Mesenchymal stem cell (in vitro differentiated cells and primary cell): ENCODE results near the gene KATNB1.

Experiments used
- DNase-seq: peaks from one replicate; pipeline ENCODE4 v3.0.0-alpha.2; 2013
- H2AFZ ChIP-seq: one replicate; pipeline ENCODE4 v1.6.1; 2013; ENCODE audit warnings: low read depth, mild to moderate bottlenecking, control low read depth, inconsistent platforms, low read length, moderate library complexity
- H2AK5ac ChIP-seq: 2 replicates; pipeline ENCODE4 v1.6.1; 2013; ENCODE audit warnings: low read length, moderate library complexity, mild to moderate bottlenecking, inconsistent platforms; ENCODE audit not compliant: severe bottlenecking
- H2BK120ac ChIP-seq: one replicate; pipeline ENCODE4 v1.6.1; 2013; ENCODE audit warnings: low read depth, mild to moderate bottlenecking, inconsistent platforms, low read length, moderate library complexity
- H2BK12ac ChIP-seq, 2 experiments: one replicate each; pipeline ENCODE4 v1.6.1; 2013; ENCODE audit warnings: inconsistent platforms in 2 of 2, low read length in 2 of 2, mild to moderate bottlenecking in 2 of 2, moderate library complexity in 2 of 2, control low read depth in 1 of 2
- H2BK15ac ChIP-seq: one replicate; pipeline ENCODE4 v1.6.1; 2013; ENCODE audit warnings: mild to moderate bottlenecking, low read depth, inconsistent platforms; ENCODE audit not compliant: poor library complexity, severe bottlenecking
- H2BK5ac ChIP-seq: 2 replicates; pipeline ENCODE4 v1.6.1; 2013; ENCODE audit warnings: low read depth, mild to moderate bottlenecking, low read length, control low read depth, inconsistent platforms; ENCODE audit not compliant: poor library complexity, severe bottlenecking
- H3K14ac ChIP-seq, 2 experiments: one replicate each; pipeline ENCODE4 v1.6.1; 2013; ENCODE audit warnings: inconsistent platforms in 2 of 2, low read length in 2 of 2, control low read depth in 1 of 2, mild to moderate bottlenecking in 1 of 2, moderate library complexity in 1 of 2
- H3K18ac ChIP-seq, 2 experiments: one replicate each; pipeline ENCODE4 v1.6.1; 2013; ENCODE audit warnings: inconsistent platforms in 2 of 2, low read length in 2 of 2, control low read depth in 1 of 2, low read depth in 1 of 2, mild to moderate bottlenecking in 1 of 2
- H3K23ac ChIP-seq, 2 experiments: one replicate each; pipeline ENCODE4 v1.6.1; 2013; ENCODE audit warnings: inconsistent platforms in 2 of 2, low read length in 2 of 2, mild to moderate bottlenecking in 2 of 2, moderate library complexity in 2 of 2, control low read depth in 1 of 2
- H3K27ac ChIP-seq: 2 replicates; pipeline ENCODE4 v1.5.1; 2013; ENCODE audit warnings: mild to moderate bottlenecking, moderate library complexity, low read length, control low read depth, inconsistent platforms; ENCODE audit not compliant: poor library complexity, severe bottlenecking
- H3K27me3 ChIP-seq, 2 experiments: 2 replicates each; pipeline versions ENCODE4 v1.6.1 to v1.7.0; 2013; ENCODE audit warnings: low read length in 2 of 2, mild to moderate bottlenecking in 2 of 2, moderate library complexity in 2 of 2, control low read depth in 1 of 2, inconsistent platforms in 1 of 2; ENCODE audit not compliant: control insufficient read depth in 1 of 2, insufficient read depth in 1 of 2
- H3K36me3 ChIP-seq, 2 experiments: 2 replicates each; pipeline versions ENCODE4 v1.6.1 to v1.7.0; 2013; ENCODE audit warnings: low read length in 2 of 2, control low read depth in 1 of 2, inconsistent platforms in 1 of 2, low read depth in 1 of 2, mild to moderate bottlenecking in 1 of 2; ENCODE audit not compliant: insufficient read depth in 2 of 2, control insufficient read depth in 1 of 2
- H3K4ac ChIP-seq, 2 experiments: one replicate each; pipeline ENCODE4 v1.6.1; 2013; ENCODE audit warnings: inconsistent platforms in 2 of 2, low read length in 2 of 2, mild to moderate bottlenecking in 2 of 2, moderate library complexity in 2 of 2, control low read depth in 1 of 2, low read depth in 1 of 2
- H3K4me1 ChIP-seq: 2 replicates; pipeline ENCODE4 v1.6.1; 2013; ENCODE audit warnings: low read depth, low read length, control low read depth; ENCODE audit not compliant: control insufficient read depth, insufficient read depth
- H3K4me2 ChIP-seq: 2 replicates; pipeline ENCODE4 v1.6.1; 2013; ENCODE audit warnings: low read length, mild to moderate bottlenecking, inconsistent platforms; ENCODE audit not compliant: poor library complexity, severe bottlenecking
- H3K4me3 ChIP-seq, 2 experiments: 2 replicates each; pipeline versions ENCODE4 v1.5.1 to v1.7.0; 2013; ENCODE audit warnings: low read length in 2 of 2, mild to moderate bottlenecking in 2 of 2, control low read depth in 1 of 2, low read depth in 1 of 2; ENCODE audit not compliant: insufficient read depth in 1 of 2
- H3K79me1 ChIP-seq: replicated peaks from 2 replicates; pipeline ENCODE4 v1.6.1; 2013; ENCODE audit warnings: mild to moderate bottlenecking, control low read depth, low read length, inconsistent platforms; ENCODE audit not compliant: poor library complexity, severe bottlenecking
- H3K9ac ChIP-seq: 2 replicates; pipeline ENCODE4 v1.7.0; 2013; ENCODE audit warnings: mild to moderate bottlenecking, low read length, moderate library complexity
- H3K9me3 ChIP-seq: 2 replicates; pipeline ENCODE4 v1.7.0; 2013; ENCODE audit warnings: mild to moderate bottlenecking, low read length; ENCODE audit not compliant: control insufficient read depth
- H4K8ac ChIP-seq: one replicate; pipeline ENCODE4 v1.6.1; 2013; ENCODE audit warnings: inconsistent platforms, mild to moderate bottlenecking, low read length, moderate library complexity
- H4K91ac ChIP-seq: one replicate; pipeline ENCODE4 v1.6.1; 2013; ENCODE audit warnings: mild to moderate bottlenecking, low read length, inconsistent platforms
- WGBS: methylation state at CpG from one replicate; pipeline ENCODE4 v1.1.7; 2013; ENCODE audit warnings: mixed read lengths; 5-methylcytosine and 5-hydroxymethylcytosine counted together

KATNB1 gene

DNA sequence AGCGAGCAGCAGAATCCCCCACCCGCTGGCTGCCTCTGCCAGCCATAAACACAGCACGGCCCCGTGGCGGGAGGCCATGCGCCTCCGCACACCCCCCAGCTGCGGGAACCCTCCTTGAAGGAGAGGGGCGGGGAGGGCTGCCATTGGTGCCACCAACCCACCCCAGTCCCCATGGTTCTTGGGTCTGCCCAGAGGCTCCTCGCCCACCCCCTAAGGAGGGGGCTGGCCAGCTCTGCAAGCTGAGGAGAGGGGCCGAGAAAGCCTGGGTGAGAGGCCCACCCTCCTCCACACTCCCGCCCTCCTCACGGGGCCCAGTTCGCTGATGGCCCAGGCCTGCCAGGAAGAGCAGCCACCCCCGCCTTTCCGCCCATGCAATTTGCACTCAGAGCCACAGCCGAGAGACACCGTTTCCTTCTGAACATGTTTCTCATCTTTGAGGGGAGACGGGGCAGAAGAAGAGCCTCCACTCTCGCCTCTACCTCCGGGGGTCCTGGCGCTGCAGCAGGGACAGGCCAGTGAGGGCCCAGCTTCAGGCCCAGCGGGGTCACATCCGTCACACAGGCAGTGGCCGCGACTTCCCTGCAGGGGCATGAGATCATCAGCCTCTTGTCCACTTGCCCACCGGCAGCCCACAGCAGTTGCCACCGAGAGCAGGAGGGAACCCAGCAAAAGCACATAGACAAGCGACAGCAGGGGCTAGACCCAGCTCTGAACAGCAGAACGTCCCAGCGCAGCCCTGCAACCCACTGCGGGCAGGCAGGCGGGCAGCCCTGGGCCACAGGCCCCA lies 23.0 kb downstream of the KATNB1 start:
- H3K27ac ChIP-seq: peak overlapping the region; percentile 25
- H3K27me3 ChIP-seq: no peaks in the 10 kb centered on the region
- no peak overlapping the region for H3K4ac ChIP-seq
- H3K4me3 ChIP-seq: no peak overlapping the region
- H3K9me3 ChIP-seq: no peaks in the 10 kb centered on the region
- H2AFZ ChIP-seq: no peak overlapping the region
- H3K14ac ChIP-seq: no peak overlapping the region
- H3K18ac ChIP-seq: no peak overlapping the region
- no peak overlapping the region for H3K9ac ChIP-seq
- H3K4me1 ChIP-seq: peaks cover 73% of the 10 kb centered on the region
- no peak overlapping the region for H2BK12ac ChIP-seq
- H3K4me2 ChIP-seq: no peak overlapping the region
- H3K23ac ChIP-seq: no peak overlapping the region
- H4K91ac ChIP-seq: no peak overlapping the region
- WGBS: 88% methylated on average over 33 of the region's 33 CpGs
- no peak overlapping the region for H2BK120ac ChIP-seq
- H2BK5ac ChIP-seq: no peak overlapping the region
- H2BK15ac ChIP-seq: peak overlapping the region; percentile 1
- peaks cover 35 to 96% of the 10 kb centered on the region in 2 experiments for H3K36me3 ChIP-seq
- peaks cover 10% of the 10 kb centered on the region for H3K79me1 ChIP-seq
- DNase-seq: no peak
- H4K8ac ChIP-seq: no peak overlapping the region
- no peak overlapping the region for H2AK5ac ChIP-seq

DNA sequence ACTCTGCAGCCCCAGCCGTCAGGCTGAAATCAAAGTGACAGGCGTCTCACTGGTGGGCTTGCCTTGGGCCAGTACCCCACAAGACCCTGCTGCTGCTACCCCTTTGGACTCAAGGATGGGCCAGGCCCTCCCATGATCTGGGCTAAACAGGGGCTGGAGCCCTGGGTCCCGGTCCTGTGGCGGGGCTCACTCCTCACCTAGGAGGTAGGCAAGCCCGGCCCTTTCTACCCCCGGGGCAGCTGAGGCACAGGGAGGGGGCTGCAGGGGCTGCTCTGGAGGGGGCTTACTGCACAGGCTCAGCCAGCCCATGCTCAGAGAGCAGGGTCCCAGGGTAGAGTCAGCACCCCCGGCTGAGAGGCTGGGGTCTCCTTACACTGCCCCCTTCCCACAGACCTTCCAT lies 23.6 kb downstream of the KATNB1 start:
- peaks cover 76% of the 10 kb centered on the region for H3K4me1 ChIP-seq
- no peak overlapping the region for H2BK5ac ChIP-seq
- DNase-seq: no peak
- no peak overlapping the region for H3K14ac ChIP-seq
- H4K8ac ChIP-seq: no peak overlapping the region
- H3K9ac ChIP-seq: no peak overlapping the region
- peaks cover 34 to 96% of the 10 kb centered on the region in 2 experiments for H3K36me3 ChIP-seq
- H3K27me3 ChIP-seq: no peaks in the 10 kb centered on the region
- no peak overlapping the region for H2AK5ac ChIP-seq
- H2BK12ac ChIP-seq: no peak overlapping the region
- 90% methylated on average over 6 of the region's 7 CpGs for WGBS
- no peak overlapping the region for H3K4me3 ChIP-seq
- no peak overlapping the region for H3K4ac ChIP-seq
- H3K79me1 ChIP-seq: peaks cover 12% of the 10 kb centered on the region
- no peak overlapping the region for H2AFZ ChIP-seq
- peak overlapping the region; percentile 25 for H3K27ac ChIP-seq
- no peak overlapping the region for H3K18ac ChIP-seq
- no peak overlapping the region for H3K4me2 ChIP-seq
- H4K91ac ChIP-seq: no peak overlapping the region
- no peaks in the 10 kb centered on the region for H3K9me3 ChIP-seq
- peak overlapping the region; percentile 1 for H2BK15ac ChIP-seq
- no peak overlapping the region for H2BK120ac ChIP-seq
- H3K23ac ChIP-seq: no peak overlapping the region

DNA sequence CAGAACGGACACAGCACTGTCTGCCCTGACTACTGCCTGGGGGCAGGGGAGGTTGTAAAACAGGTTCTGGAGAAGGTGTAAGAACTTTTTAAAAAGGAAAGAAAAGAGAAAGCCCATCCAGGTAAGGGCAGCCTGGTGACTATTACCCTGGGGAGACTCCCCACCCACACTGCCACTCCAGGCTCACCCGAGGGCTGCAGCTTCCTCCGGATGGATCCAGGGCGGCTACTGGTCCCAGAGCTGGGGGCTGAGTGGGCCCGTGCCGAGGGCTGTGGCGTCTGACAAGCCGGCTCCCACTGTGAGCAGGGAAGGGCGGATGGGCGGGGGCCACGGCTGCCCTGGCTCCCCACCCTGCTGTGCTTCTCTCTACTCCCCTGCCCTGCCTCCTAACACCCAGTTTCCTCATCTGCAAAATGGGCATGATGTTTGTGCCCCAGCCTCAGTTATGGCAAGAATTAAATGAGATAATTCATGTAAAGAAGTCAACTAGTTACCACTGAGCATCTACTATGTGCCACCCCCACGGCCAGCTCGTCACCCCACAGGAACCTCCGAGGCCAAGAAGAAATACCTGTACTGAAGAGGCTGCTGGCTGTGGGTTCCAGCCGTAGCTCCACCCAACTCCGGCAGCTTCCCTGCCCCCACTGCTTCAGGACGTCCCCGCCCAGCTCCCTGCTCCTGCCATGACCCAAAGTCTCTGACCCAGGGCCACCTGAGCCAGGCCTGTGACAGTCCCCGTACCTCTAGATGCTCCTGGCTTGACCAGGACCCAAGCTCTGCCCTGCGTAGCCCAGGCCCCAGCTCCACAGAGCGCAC lies 24.2 kb downstream of the KATNB1 start:
- Histone ChIP-seq H2AK5ac (peak overlapping the region; percentile 25), H3K4me3 (no peak overlapping the region)
- 92% methylated on average over 16 of the region's 21 CpGs for WGBS

More for the DNA sequence above, 24.2 kb downstream of the KATNB1 start:
- Histone ChIP-seq H3K4ac (no peak overlapping the region), H3K36me3 (peaks cover 34 to 96% of the 10 kb centered on the region in 2 experiments), H3K14ac (no peak overlapping the region), H4K91ac (no peak overlapping the region), H4K8ac (no peak overlapping the region), H3K4me2 (no peak overlapping the region), H3K23ac (no peak overlapping the region), H3K27ac (peak overlapping the region; percentile 13), H2BK5ac (no peak overlapping the region), H3K18ac (no peak overlapping the region), H3K27me3 (no peaks in the 10 kb centered on the region), H3K4me1 (peaks cover 76% of the 10 kb centered on the region), H3K9me3 (no peaks in the 10 kb centered on the region), H3K79me1 (peaks cover 12% of the 10 kb centered on the region), H2BK120ac (no peak overlapping the region), H2AFZ (no peak overlapping the region), H2BK12ac (no peak overlapping the region), H3K9ac (no peak overlapping the region), H2BK15ac (no peak overlapping the region)
- no peak for DNase-seq
